ENCODE data around the gene SLC2A4RG. TPM values are rescaled to one million over a fixed set of nuclear protein-coding genes. Genes with fewer than 3 reads are reported as not detected.

SLC2A4RG gene
- total and polyA plus RNA-seq, 2 of the 4 experiments (the other 2 are of a cell fraction): 5.0 to 50.3 TPM

DNA sequence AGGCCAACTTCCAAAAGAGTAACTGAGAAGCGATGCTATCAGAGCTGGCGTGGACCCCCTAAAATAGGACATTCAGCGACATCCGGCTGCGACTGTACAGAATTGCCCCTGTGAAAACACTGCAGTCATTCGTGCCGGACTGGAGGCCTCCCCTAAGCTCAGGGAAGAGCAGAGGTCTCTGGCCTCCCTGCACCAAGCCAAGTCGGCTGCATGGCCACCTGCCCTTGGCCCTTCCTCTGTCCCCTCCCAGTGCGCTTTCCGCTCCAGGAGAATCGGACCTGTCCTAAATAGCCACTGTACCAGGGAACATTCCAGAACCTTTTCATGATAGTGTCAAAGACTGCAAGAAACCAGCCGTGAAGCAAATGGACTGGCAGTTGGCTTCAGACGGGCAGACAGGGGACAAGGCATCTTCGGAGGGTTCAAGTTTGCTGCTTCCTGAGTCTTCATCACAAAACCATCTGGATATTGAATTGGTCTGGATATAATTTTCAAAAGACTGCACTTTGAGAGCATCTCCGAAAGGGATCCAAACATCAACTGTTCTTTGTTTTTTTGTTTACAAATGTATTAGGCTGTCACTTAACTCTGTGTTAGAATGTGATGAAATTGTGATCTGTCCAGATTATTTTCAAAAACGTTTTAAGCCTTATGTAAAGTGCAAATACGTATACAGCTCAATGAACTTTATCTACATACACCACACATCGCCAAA, 16.5 kb downstream of the SLC2A4RG start:
- BruUV-seq (replicated peaks): no TSS peak

More for the DNA sequence above, 16.5 kb downstream of the SLC2A4RG start:
- WGBS, 2 experiments (ENCODE audit: extremely low coverage in 2 of 2, insufficient read length in 1 of 2): 98% methylated on average over 9 of the region's 18 CpGs; no CpG with 5 or more reads in 1 of the 2 experiments
- no peaks in the 10 kb centered on the region for H3K27me3 ChIP-seq (ENCODE audit: control insufficient read depth, insufficient read depth, low read length)
- no peak for DNase-seq
- H3K9me1 ChIP-seq (ENCODE audit: insufficient read depth, low read length): 0 out of 2 replicates have a peak, but pooled peaks cover 4% of the 10 kb centered on the region
- no peak overlapping the region for H2BK15ac ChIP-seq (ENCODE audit: low read depth, low read length)
- no peaks in the 10 kb centered on the region for H3K9me3 ChIP-seq (ENCODE audit: control insufficient read depth, insufficient read depth, low read length)
- H3K14ac ChIP-seq (replicated peaks; ENCODE audit: low read depth, low read length): no peak overlapping the region
- ChIA-PET CTCF (no interaction called here), POLR2A (ENCODE audit: unreplicated experiment) (no interaction called here)
- no peak overlapping the region for H3K18ac ChIP-seq (ENCODE audit: low read depth, low read length)
- no peak overlapping the region for H3K4ac ChIP-seq (ENCODE audit: low read depth, low read length)
- H2AFZ ChIP-seq (replicated peaks; ENCODE audit: low read length, poor library complexity): no peak overlapping the region
- no peak overlapping the region for H4K8ac ChIP-seq (ENCODE audit: low read depth in 2 of 2, low read length in 2 of 2)
- H3K79me1 ChIP-seq (ENCODE audit: low read depth in 1 of 2, low read length in 2 of 2): peaks cover 0 to 7% of the 10 kb centered on the region in 2 experiments; a peak in 1 of 4 replicates
- no peak overlapping the region for H2AK5ac ChIP-seq (ENCODE audit: low read depth, low read length)
- TF ChIP-seq CHD1 (IDR thresholded peaks at IDR 0.05; ENCODE audit: low read depth, low read length): no peak
- TF ChIP-seq SMC3 (IDR thresholded peaks at IDR 0.05; ENCODE audit: low read depth, low read length): no peak
- TF ChIP-seq, protein P1, sequence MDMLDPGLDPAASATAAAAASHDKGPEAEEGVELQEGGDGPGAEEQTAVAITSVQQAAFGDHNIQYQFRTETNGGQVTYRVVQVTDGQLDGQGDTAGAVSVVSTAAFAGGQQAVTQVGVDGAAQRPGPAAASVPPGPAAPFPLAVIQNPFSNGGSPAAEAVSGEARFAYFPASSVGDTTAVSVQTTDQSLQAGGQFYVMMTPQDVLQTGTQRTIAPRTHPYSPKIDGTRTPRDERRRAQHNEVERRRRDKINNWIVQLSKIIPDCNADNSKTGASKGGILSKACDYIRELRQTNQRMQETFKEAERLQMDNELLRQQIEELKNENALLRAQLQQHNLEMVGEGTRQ (IDR thresholded peaks at IDR 0.05; ENCODE audit: low read depth, low read length): no peak
- no peak for TF ChIP-seq RFX5 (IDR thresholded peaks at IDR 0.05; ENCODE audit: low read depth, low read length)
- TF ChIP-seq, protein P2, sequence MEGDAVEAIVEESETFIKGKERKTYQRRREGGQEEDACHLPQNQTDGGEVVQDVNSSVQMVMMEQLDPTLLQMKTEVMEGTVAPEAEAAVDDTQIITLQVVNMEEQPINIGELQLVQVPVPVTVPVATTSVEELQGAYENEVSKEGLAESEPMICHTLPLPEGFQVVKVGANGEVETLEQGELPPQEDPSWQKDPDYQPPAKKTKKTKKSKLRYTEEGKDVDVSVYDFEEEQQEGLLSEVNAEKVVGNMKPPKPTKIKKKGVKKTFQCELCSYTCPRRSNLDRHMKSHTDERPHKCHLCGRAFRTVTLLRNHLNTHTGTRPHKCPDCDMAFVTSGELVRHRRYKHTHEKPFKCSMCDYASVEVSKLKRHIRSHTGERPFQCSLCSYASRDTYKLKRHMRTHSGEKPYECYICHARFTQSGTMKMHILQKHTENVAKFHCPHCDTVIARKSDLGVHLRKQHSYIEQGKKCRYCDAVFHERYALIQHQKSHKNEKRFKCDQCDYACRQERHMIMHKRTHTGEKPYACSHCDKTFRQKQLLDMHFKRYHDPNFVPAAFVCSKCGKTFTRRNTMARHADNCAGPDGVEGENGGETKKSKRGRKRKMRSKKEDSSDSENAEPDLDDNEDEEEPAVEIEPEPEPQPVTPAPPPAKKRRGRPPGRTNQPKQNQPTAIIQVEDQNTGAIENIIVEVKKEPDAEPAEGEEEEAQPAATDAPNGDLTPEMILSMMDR (conservative IDR thresholded peaks at IDR 0.05; ENCODE audit: low read depth, low read length): no peak
- TF ChIP-seq CEBPB (IDR thresholded peaks at IDR 0.05; ENCODE audit: low read depth, low read length): no peak
- TF ChIP-seq MAFK (IDR thresholded peaks at IDR 0.05; ENCODE audit: low read depth, low read length): no peak
- TF ChIP-seq MXI1 (IDR thresholded peaks at IDR 0.05; ENCODE audit: borderline replicate concordance, low read depth, low read length): no peak
- TF ChIP-seq RAD21 (IDR thresholded peaks at IDR 0.05; ENCODE audit: low read length): no peak
- no peak for TF ChIP-seq BHLHE40 (IDR thresholded peaks at IDR 0.05; ENCODE audit: low read depth, low read length)
- H2BK120ac ChIP-seq (ENCODE audit: low read depth, low read length): no peak overlapping the region
- intact Hi-C loops (cut with micrococcal nuclease): no loop called here
- H3K9ac ChIP-seq (ENCODE audit: low read depth, low read length): no peak overlapping the region
- ATAC-seq (ENCODE audit: low read depth): no peak
- H3K27ac ChIP-seq (ENCODE audit: insufficient read depth, low read length): no peak overlapping the region
- H3K4me3 ChIP-seq (ENCODE audit: insufficient read depth, low read depth, low read length): no peak overlapping the region
- H3K56ac ChIP-seq (ENCODE audit: extremely low read depth, insufficient read depth, low read length): no peak overlapping the region
- no peak overlapping the region for H2BK5ac ChIP-seq (ENCODE audit: low read depth, low read length, poor library complexity, severe bottlenecking)
- in situ Hi-C loops (cut with MboI; ENCODE audit: low sequenced_read_pairs): no loop called here
- no peak overlapping the region for H3K23ac ChIP-seq (ENCODE audit: low read depth, low read length)
- H3K4me1 ChIP-seq (ENCODE audit: control insufficient read depth, insufficient read depth, low read length): no peaks in the 10 kb centered on the region
- H4K20me1 ChIP-seq (ENCODE audit: insufficient read depth, low read length): no peaks in the 10 kb centered on the region
- dilution Hi-C loops (cut with HindIII; ENCODE audit: low sequenced_read_pairs, unreplicated experiment): no loop called here
- no peak overlapping the region for H3K4me2 ChIP-seq (ENCODE audit: low read depth, low read length)
- H2BK20ac ChIP-seq (ENCODE audit: low read depth, low read length): no peak overlapping the region
- H3K36me3 ChIP-seq (ENCODE audit: control insufficient read depth, insufficient read depth, low read length): peaks cover 5% of the 10 kb centered on the region; the same call in 1 of the 2 replicates
- H4K5ac ChIP-seq (ENCODE audit: low read depth, low read length): no peak overlapping the region
- no peak overlapping the region for H2AK9ac ChIP-seq (replicated peaks; ENCODE audit: low read depth, low read length, poor library complexity)
- H4K91ac ChIP-seq (ENCODE audit: insufficient read depth, low read depth, low read length): no peak overlapping the region

All from IMR-90 (cell line).